GM10266 (cell line): Measurements from ENCODE around the gene SOX6.

Experiments
- DNase-seq: peaks from one replicate; pipeline ENCODE4 v3.0.0; 2012; ENCODE audit errors: extremely low spot score
- TF ChIP-seq, protein P1 (sequence below): IDR thresholded peaks from 2 replicates; pipeline ENCODE4 v1.5.1; 2012; ENCODE audit warnings: mild to moderate bottlenecking, low read depth; ENCODE audit not compliant: control insufficient read depth, insufficient read depth; ENCODE audit errors: missing control alignments

Gene SOX6

DNA sequence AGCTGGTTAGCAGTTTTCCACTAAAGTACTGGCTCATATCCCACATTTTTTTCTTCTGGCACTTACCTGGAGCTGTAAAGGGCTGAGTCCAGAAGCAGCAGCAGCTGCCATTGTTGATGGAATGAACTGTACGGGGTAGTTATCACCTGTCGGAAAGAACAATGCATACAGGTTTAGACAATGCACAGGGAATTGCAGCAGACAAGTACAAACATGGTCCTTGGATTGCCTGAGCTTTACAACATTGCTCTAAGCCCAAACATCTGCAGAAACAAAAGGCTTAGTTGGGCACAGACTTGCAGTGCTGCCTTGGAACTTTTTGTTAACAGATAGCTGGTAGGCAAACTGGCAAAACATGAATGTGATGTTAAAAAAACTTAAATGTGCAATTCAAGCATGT is 258.8 kb downstream of the SOX6 start:
- DNase-seq, result no peak
- TF ChIP-seq, protein P1, sequence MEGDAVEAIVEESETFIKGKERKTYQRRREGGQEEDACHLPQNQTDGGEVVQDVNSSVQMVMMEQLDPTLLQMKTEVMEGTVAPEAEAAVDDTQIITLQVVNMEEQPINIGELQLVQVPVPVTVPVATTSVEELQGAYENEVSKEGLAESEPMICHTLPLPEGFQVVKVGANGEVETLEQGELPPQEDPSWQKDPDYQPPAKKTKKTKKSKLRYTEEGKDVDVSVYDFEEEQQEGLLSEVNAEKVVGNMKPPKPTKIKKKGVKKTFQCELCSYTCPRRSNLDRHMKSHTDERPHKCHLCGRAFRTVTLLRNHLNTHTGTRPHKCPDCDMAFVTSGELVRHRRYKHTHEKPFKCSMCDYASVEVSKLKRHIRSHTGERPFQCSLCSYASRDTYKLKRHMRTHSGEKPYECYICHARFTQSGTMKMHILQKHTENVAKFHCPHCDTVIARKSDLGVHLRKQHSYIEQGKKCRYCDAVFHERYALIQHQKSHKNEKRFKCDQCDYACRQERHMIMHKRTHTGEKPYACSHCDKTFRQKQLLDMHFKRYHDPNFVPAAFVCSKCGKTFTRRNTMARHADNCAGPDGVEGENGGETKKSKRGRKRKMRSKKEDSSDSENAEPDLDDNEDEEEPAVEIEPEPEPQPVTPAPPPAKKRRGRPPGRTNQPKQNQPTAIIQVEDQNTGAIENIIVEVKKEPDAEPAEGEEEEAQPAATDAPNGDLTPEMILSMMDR, result no peak

- no peak for DNase-seq
- TF ChIP-seq, protein P1, result no peak
Observed at GRCh38 chr11:16096336-16096735, 260.0 kb downstream of the SOX6 start.

- TF ChIP-seq, protein P1, result no peak
- DNase-seq, result no peak
Observed at GRCh38 chr11:16095756-16096155, 260.6 kb downstream of the SOX6 start.

DNA sequence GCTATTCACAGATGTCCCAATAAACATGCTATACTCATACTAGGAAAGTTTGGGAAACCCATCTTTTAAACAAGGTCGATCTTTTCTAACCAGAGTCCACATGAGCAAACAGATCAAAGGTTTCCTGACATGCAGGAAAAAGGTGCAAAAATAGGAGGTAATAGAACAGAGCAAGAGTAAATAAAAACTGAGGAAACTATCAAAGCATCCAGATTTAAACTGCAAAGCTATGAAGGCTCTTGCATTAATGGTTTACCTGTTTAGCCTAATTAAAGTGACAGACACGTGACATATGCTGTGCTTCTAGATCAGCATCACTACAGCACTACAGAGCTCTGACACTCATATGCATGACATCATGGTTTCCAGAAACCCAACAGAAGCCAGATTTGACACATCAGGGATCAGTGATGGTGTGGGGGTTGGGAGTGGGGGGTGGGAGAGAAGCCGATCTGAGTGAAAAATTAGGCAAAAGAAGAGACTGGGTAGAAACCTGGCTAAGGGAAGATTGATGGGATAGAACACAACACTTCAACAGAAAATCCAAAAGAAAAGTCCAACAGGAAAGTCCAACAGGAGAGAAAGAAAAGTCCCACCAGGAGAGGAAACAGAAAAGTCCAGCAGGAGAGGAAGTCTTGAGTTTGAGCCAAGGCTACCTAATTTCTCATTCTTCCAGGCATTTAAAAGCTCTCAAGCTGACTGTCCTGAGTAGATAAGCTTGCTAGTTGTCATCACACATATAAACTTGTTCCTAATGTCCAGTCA is 262.3 kb downstream of the SOX6 start:
- TF ChIP-seq, protein P1, result no peak
- DNase-seq, result no peak

DNA sequence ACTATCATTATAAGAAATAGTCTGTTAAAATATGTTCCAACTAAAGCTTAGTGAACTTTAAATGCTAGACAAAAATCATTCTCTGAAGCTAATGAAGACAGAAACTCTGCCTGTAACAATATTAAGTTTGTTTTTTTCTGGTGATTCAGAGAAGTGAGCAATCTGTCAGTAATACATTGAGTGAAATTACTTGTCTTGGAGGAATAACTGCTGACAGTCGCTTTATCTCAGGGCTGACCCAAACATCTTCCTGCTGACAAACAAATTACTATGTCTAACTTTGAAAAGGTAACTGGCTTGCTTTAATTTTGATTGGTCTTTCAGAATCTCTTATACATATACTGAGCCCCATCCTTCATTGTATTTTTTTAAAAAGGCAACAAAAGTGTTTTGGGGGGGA is 264.5 kb downstream of the SOX6 start:
- TF ChIP-seq, protein P1, result no peak
- no peak for DNase-seq

DNA sequence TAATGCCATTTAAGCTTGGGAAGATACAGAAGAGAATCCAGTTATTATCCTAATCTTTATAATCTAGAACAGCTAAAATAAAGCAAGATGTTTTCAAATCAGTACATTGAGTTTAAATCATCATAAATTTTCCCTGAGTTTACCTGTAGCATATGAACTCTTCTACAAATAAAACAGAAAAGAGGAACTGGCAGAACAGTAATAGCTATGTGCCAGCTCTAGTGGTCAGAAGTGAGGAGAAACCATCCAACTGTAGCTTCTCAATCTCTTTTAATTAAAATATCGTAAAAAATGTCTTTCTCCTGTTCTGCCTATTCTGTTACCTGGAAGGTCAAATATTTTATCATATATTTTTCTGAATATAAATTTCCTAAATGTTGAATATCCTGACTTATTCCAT is 266.9 kb downstream of the SOX6 start:
- TF ChIP-seq, protein P1, result no peak
- DNase-seq, result no peak

GRCh38 chr11:16088774-16089173 is 267.6 kb downstream of the SOX6 start:
- TF ChIP-seq, protein P1, result no peak
- no peak for DNase-seq
